H1 (cell line): ENCODE results near the gene SKAP1. TPM values are rescaled to one million over a fixed set of nuclear protein-coding genes. Genes with fewer than 3 reads are reported as not detected.
A peak's percentile ranks its signal among the peaks of the same experiment; 100 is the strongest.

Source experiments
- CTCF ChIA-PET: fragments of 300-600 bp; sonication (Branson Sonifier 250); formaldehyde crosslinking; loops from one replicate; lab custom pipeline; 2021; ENCODE audit not compliant: partially characterized antibody; lab: Charles Lee
- POLR2A ChIA-PET: fragments of 300-600 bp; sonication (Branson Sonifier 250); formaldehyde crosslinking; loops from one replicate; lab custom pipeline; 2021; ENCODE audit warnings: inconsistent platforms; ENCODE audit not compliant: partially characterized antibody; lab: Charles Lee
- DNase-seq, 2 experiments: peaks; one replicate each; pipeline versions ENCODE4 v3.0.0 to v3.0.0-alpha.2; 2010 to 2022; ENCODE audit warnings: low spot score in 2 of 2, low read depth in 1 of 2, mixed read lengths in 1 of 2
- FAIRE-seq: peaks from 2 replicates; lab custom pipeline; 2011; peaks lifted over from hg19 to GRCh38; lab: Jason Lieb, UNC
- H2AFZ ChIP-seq: 2 replicates; pipeline ENCODE4 v1.8.1; 2012; ENCODE audit warnings: low read length, inconsistent platforms
- H2AK5ac ChIP-seq: 2 replicates; pipeline ENCODE4 v1.6.1; 2013; ENCODE audit warnings: low read depth, low read length
- H2BK120ac ChIP-seq: replicated peaks from 2 replicates; pipeline ENCODE3; 2013; ENCODE audit warnings: low read depth, low read length, inconsistent platforms
- H2BK12ac ChIP-seq: 2 replicates; pipeline ENCODE4 v1.6.1; 2013; ENCODE audit warnings: low read depth, low read length
- H2BK15ac ChIP-seq: 2 replicates; pipeline ENCODE4 v1.6.1; 2013; ENCODE audit warnings: low read length
- H2BK20ac ChIP-seq: 2 replicates; pipeline ENCODE4 v1.6.1; 2013; ENCODE audit warnings: low read length
- H2BK5ac ChIP-seq: 2 replicates; pipeline ENCODE4 v1.6.1; 2013; ENCODE audit warnings: low read depth, low read length
- H3K14ac ChIP-seq: 2 replicates; pipeline ENCODE4 v1.6.1; 2013; ENCODE audit warnings: inconsistent platforms; ENCODE audit not compliant: insufficient read length
- H3K18ac ChIP-seq: 2 replicates; pipeline ENCODE4 v1.6.1; 2013; ENCODE audit warnings: low read length; ENCODE audit errors: extremely low read depth
- H3K23ac ChIP-seq: 2 replicates; pipeline ENCODE4 v1.6.1; 2013; ENCODE audit warnings: inconsistent platforms; ENCODE audit not compliant: insufficient read length
- H3K23me2 ChIP-seq: 2 replicates; pipeline ENCODE4 v1.6.1; 2013; ENCODE audit warnings: low read depth, low read length
- H3K27ac ChIP-seq: 2 replicates; pipeline ENCODE4 v1.6.1; 2011; ENCODE audit warnings: low read depth, low read length, inconsistent platforms
- H3K27me3 ChIP-seq, 4 experiments: replicated peaks in 1 of 4; 1 replicate in 1 of 4; 2 replicates in 3 of 4; pipeline versions ENCODE4 v1.6.1 to v1.8.1; 2011 to 2013; ENCODE audit warnings: low read length in 3 of 4, mild to moderate bottlenecking in 3 of 4, inconsistent platforms in 2 of 4, mixed read lengths in 2 of 4, moderate library complexity in 1 of 4; ENCODE audit not compliant: control insufficient read depth in 3 of 4, insufficient read depth in 3 of 4; ENCODE audit errors: extremely low read depth in 1 of 4
- H3K36me3 ChIP-seq, 4 experiments: 2 replicates each; pipeline versions ENCODE4 v1.6.1 to v1.8.1; 2011 to 2013; ENCODE audit warnings: mild to moderate bottlenecking in 4 of 4, low read length in 3 of 4, moderate library complexity in 2 of 4, control low read depth in 1 of 4, inconsistent platforms in 1 of 4; ENCODE audit not compliant: insufficient read depth in 4 of 4, control insufficient read depth in 2 of 4
- H3K4ac ChIP-seq: replicated peaks from 2 replicates; pipeline ENCODE3; 2013; ENCODE audit warnings: low read length, low read depth, mixed read lengths, inconsistent platforms; ENCODE audit not compliant: insufficient read length
- H3K4me1 ChIP-seq, 4 experiments: replicated peaks in 1 of 4; 1 replicate in 1 of 4; 2 replicates in 3 of 4; pipeline versions ENCODE4 v1.6.1 to v1.8.1; 2011 to 2013; ENCODE audit warnings: low read length in 3 of 4, inconsistent platforms in 2 of 4, mixed read lengths in 1 of 4; ENCODE audit not compliant: insufficient read depth in 4 of 4, control insufficient read depth in 3 of 4
- H3K4me2 ChIP-seq, 2 experiments: 2 replicates each; pipeline versions ENCODE4 v1.6.1 to v1.8.1; 2011 to 2013; ENCODE audit warnings: low read depth in 2 of 2, low read length in 2 of 2, control low read depth in 1 of 2, inconsistent platforms in 1 of 2, mild to moderate bottlenecking in 1 of 2; ENCODE audit not compliant: insufficient read depth in 1 of 2
- H3K4me3 ChIP-seq, 4 experiments: fragments of 200-600, 300-600 bp in 1 of 4; sonication (generic), shearing (Covaris generic), sonication (Bioruptor Twin) in 1 of 4; 2 replicates each; pipeline versions ENCODE4 v1.5.1 to v1.8.1; 2011 to 2016; ENCODE audit warnings: low read length in 4 of 4, low read depth in 3 of 4, control low read depth in 2 of 4, inconsistent platforms in 2 of 4, mild to moderate bottlenecking in 2 of 4, mixed read lengths in 1 of 4, moderate library complexity in 1 of 4; ENCODE audit not compliant: insufficient read depth in 2 of 4; ENCODE audit errors: extremely low read depth in 1 of 4
- H3K56ac ChIP-seq: replicated peaks from 2 replicates; pipeline ENCODE3; 2013; ENCODE audit warnings: low read depth, mild to moderate bottlenecking, mixed read lengths, low read length, inconsistent platforms; ENCODE audit not compliant: insufficient read length
- H3K79me1 ChIP-seq: 2 replicates; pipeline ENCODE4 v1.6.1; 2013; ENCODE audit warnings: low read depth, low read length, control low read depth
- H3K79me2 ChIP-seq, 2 experiments: 2 replicates each; pipeline versions ENCODE4 v1.6.1 to v1.8.1; 2012 to 2013; ENCODE audit warnings: low read length in 2 of 2, mild to moderate bottlenecking in 2 of 2, inconsistent platforms in 1 of 2; ENCODE audit not compliant: insufficient read depth in 2 of 2, control insufficient read depth in 1 of 2
- H3K9ac ChIP-seq, 4 experiments: replicated peaks in 1 of 4; 1 replicate in 1 of 4; 2 replicates in 3 of 4; pipeline versions ENCODE4 v1.6.1 to v1.8.1; 2011 to 2013; ENCODE audit warnings: low read depth in 3 of 4, low read length in 3 of 4, control low read depth in 2 of 4, mild to moderate bottlenecking in 2 of 4, moderate library complexity in 2 of 4, inconsistent platforms in 1 of 4; ENCODE audit errors: extremely low read depth in 1 of 4
- H3K9me3 ChIP-seq, 2 experiments: 2 replicates each; pipeline versions ENCODE4 v1.6.1 to v1.8.1; 2012 to 2013; ENCODE audit warnings: mild to moderate bottlenecking in 2 of 2, moderate library complexity in 2 of 2, control low read depth in 1 of 2, inconsistent platforms in 1 of 2, low read depth in 1 of 2, low read length in 1 of 2, mixed read lengths in 1 of 2; ENCODE audit not compliant: insufficient read depth in 2 of 2
- H4K20me1 ChIP-seq, 2 experiments: replicated peaks in 1 of 2; 2 replicates each; pipeline versions ENCODE3 to v1.8.1; 2011 to 2013; ENCODE audit warnings: inconsistent platforms in 2 of 2, low read length in 2 of 2, mild to moderate bottlenecking in 1 of 2; ENCODE audit not compliant: insufficient read depth in 2 of 2, control insufficient read depth in 1 of 2
- H4K5ac ChIP-seq: 2 replicates; pipeline ENCODE4 v1.6.1; 2013; ENCODE audit warnings: low read length, low read depth, mixed read lengths, inconsistent platforms; ENCODE audit not compliant: insufficient read length
- H4K8ac ChIP-seq: 2 replicates; pipeline ENCODE4 v1.8.0; 2013; ENCODE audit warnings: mild to moderate bottlenecking, moderate library complexity, low read length, inconsistent platforms; ENCODE audit not compliant: insufficient read depth; ENCODE audit errors: extremely low read depth
- H4K91ac ChIP-seq: replicated peaks from 2 replicates; pipeline ENCODE3; 2013; ENCODE audit warnings: low read length, mixed read lengths, inconsistent platforms; ENCODE audit not compliant: insufficient read length
- CBX8 ChIP-seq: fragments of 300-800, 300-1000 bp; sonication (generic); IDR thresholded peaks from 2 replicates; pipeline ENCODE4 v1.7.1; 2016; ENCODE audit warnings: low read depth, low read length, borderline replicate concordance
- CREB1 ChIP-seq: IDR thresholded peaks from 2 replicates; pipeline ENCODE4 v1.6.1; 2012; ENCODE audit warnings: inconsistent platforms
- KDM1A ChIP-seq: fragments of 200-600, 300-600 bp; sonication (generic); IDR thresholded peaks from 2 replicates; pipeline ENCODE4 v1.7.1; 2016; ENCODE audit warnings: mild to moderate bottlenecking, low read length, borderline replicate concordance
- KDM5A ChIP-seq: fragments of 200-600 bp; IDR thresholded peaks from 2 replicates; pipeline ENCODE4 v1.7.1; 2012; ENCODE audit warnings: mild to moderate bottlenecking, low read length, inconsistent platforms, mixed read lengths
- NRF1 ChIP-seq: IDR thresholded peaks from 2 replicates; pipeline ENCODE4 v1.6.1; 2011; ENCODE audit warnings: mild to moderate bottlenecking, low read depth, low read length, improper control_type of control experiment
- RBBP5 ChIP-seq: IDR thresholded peaks from 2 replicates; pipeline ENCODE4 v1.7.1; 2012; ENCODE audit warnings: low read depth, mild to moderate bottlenecking, inconsistent platforms, low read length, moderate library complexity, borderline replicate concordance
- RFX5 ChIP-seq: IDR thresholded peaks from 2 replicates; pipeline ENCODE4 v1.6.1; 2011; ENCODE audit warnings: low read depth, low read length, improper control_type of control experiment, borderline replicate concordance
- RXRA ChIP-seq: IDR thresholded peaks from 2 replicates; pipeline ENCODE4 v1.6.1; 2011; ENCODE audit warnings: low read depth, mild to moderate bottlenecking, low read length, moderate library complexity; ENCODE audit not compliant: insufficient read depth
- SAP30 ChIP-seq: fragments of 300-600 bp; sonication (generic); IDR thresholded peaks from 2 replicates; pipeline ENCODE4 v1.7.1; 2012; ENCODE audit warnings: low read length, moderate library complexity, mild to moderate bottlenecking, inconsistent platforms; ENCODE audit not compliant: insufficient read depth, insufficient replicate concordance
- SUZ12 ChIP-seq: fragments of 200-600 bp; sonication (generic); IDR thresholded peaks from 2 replicates; pipeline ENCODE4 v1.6.1; 2012; ENCODE audit warnings: mild to moderate bottlenecking, inconsistent platforms, low read length, moderate library complexity, mixed read lengths
- WGBS, 2 experiments: shearing (Covaris generic) in 1 of 2; methylation state at CpG; one replicate each; pipeline versions ENCODE4 v1.1.6 to v1.1.7; 2013 to 2015; ENCODE audit warnings: low lambda C conversion rate in 2 of 2, mixed read lengths in 2 of 2, inconsistent platforms in 1 of 2, low coverage in 1 of 2, missing lambda C conversion rate in 1 of 2; ENCODE audit not compliant: insufficient replicate concordance in 2 of 2, insufficient coverage in 1 of 2, insufficient read length in 1 of 2; ENCODE audit errors: extremely low coverage in 1 of 2, missing lambda C conversion rate in 1 of 2; 5-methylcytosine and 5-hydroxymethylcytosine counted together
- polyA plus RNA-seq, 7 experiments: library from polyadenylated mRNA; depleted of rRNA in 3 of 7; stranded (reverse) in 5 of 7; unstranded in 2 of 7; fragments of >200 nt in 5 of 7; fragments of 200-250 nt in 2 of 7; gene quantifications; 1 replicate in 5 of 7; 2 replicates in 1 of 7; 4 replicates in 1 of 7; pipeline versions ENCODE4 v1.2.1 to v1.2.3, GENCODE V29; 2011 to 2013; ENCODE audit warnings: missing spikeins in 2 of 7, mixed read lengths in 2 of 7
- total RNA-seq: library from RNA; stranded (reverse); fragmentation: NEBNext Ultra II Directional; extraction: Animal tissue kit (Norgen Biotek cat#: 25700); gene quantifications from 2 replicates; pipeline ENCODE4 v1.2.1, GENCODE V29; 2021

SKAP1 gene
- total and polyA plus RNA-seq, 2 of the 8 experiments (the other 6 are each of a cell fraction or from before 2014, with no cell fraction given), result not detected

GRCh38 chr17:48225725-48226567, 204.1 kb downstream of the SKAP1 start:
- Histone ChIP-seq H2BK20ac (no peak overlapping the region), H3K36me3 (no peaks in the 10 kb centered on the region), H2AFZ (no peak overlapping the region), H3K79me2 (no peaks in the 10 kb centered on the region), H3K9ac (no peak overlapping the region), H4K20me1 (no peaks in the 10 kb centered on the region), H3K56ac (no peak overlapping the region), H4K5ac (no peak overlapping the region), H3K18ac (no peak overlapping the region), H3K9me3 (no peaks in the 10 kb centered on the region), H2BK15ac (no peak overlapping the region), H3K4me2 (peak overlapping the region in 1 of 2 experiments; percentile 22; a peak in 1 of 4 replicates), H3K4me1 (peaks cover 0 to 7% (median 3%) of the 10 kb centered on the region in 4 experiments; a peak in 3 of 7 replicates), H3K4ac (no peak overlapping the region), H2BK12ac (no peak overlapping the region), H3K27me3 (peaks cover 0 to 2% (median 0%) of the 10 kb centered on the region in 4 experiments; a peak in 1 of 7 replicates), H3K23me2 (no peaks in the 10 kb centered on the region), H3K27ac (no peak overlapping the region), H4K91ac (peak overlapping the region; percentile 78), H2BK120ac (no peak overlapping the region), H3K14ac (no peak overlapping the region), H3K23ac (no peak overlapping the region), H2AK5ac (no peak overlapping the region), H4K8ac (no peak overlapping the region), H3K4me3 (no peak overlapping the region), H2BK5ac (no peak overlapping the region), H3K79me1 (no peaks in the 10 kb centered on the region)
- CTCF ChIA-PET, result interaction anchor here (0.5 to 5.9 kb wide), 11 partner anchors 11 to 108 kb away, joined by 3 to 61 read pairs (median 4); no protein-coding TSS in a partner anchor
- DNase-seq (no peak), FAIRE-seq (no peak)
- POLR2A ChIA-PET, result interaction anchor here (0.9 to 1.2 kb wide), 2 partner anchors 13 to 177 kb away, joined by 3 read pairs; no protein-coding TSS in a partner anchor
- WGBS, 2 experiments, result 75% methylated on average over 6 of the region's 6 CpGs; no CpG with 5 or more reads in 1 of the 2 experiments
- no peak for TF ChIP-seq CBX8
- TF ChIP-seq CREB1, result no peak
- TF ChIP-seq RFX5, result no peak
- no peak for TF ChIP-seq SUZ12
- no peak for TF ChIP-seq RBBP5
- no peak for TF ChIP-seq RXRA
- no peak for TF ChIP-seq KDM5A
- TF ChIP-seq NRF1, result no peak
- TF ChIP-seq SAP30, result no peak
- no peak for TF ChIP-seq KDM1A
